ENCODE results near the gene PCDHGA3.
"Not testable (repeated sequence)": the region's sequence is repeated elsewhere in the genome, so short reads cannot be mapped to it uniquely, and the experiment has no call there.

- TF ChIP-seq CTCF (IDR thresholded peaks at IDR 0.05; ENCODE audit: poor library complexity); EZH2phosphoT487 (IDR thresholded peaks at IDR 0.05; ENCODE audit: low read depth, severe bottlenecking, unreplicated experiment): not testable (repeated sequence)
Observed at GRCh38 chr5:141394401-141395187, 51.0 kb downstream of the PCDHGA3 start.

Measured in hepatocyte (in vitro differentiated cells).